MCF 10A (cell line): Measurements from ENCODE around the gene PDE6C. TPM values are rescaled to one million over a fixed set of nuclear protein-coding genes. Genes with fewer than 3 reads are reported as not detected.

Experiments
- BruUV-seq: library from RNA; stranded (reverse); fragments of 400-500 nt; replicated peaks from 2 replicates; lab custom pipeline; 2021; lab: Mats Ljungman, UMichigan
- CTCF ChIA-PET: fragments of 300-600 bp; sonication (Branson Sonifier 250); formaldehyde crosslinking; extraction: SDS; loops from one replicate; lab custom pipeline; 2021; ENCODE audit warnings: antibody characterized with exemption, inconsistent platforms; lab: Yijun Ruan, JAX
- POLR2A ChIA-PET: fragments of 300-600, 350-650 bp; sonication (Branson Sonifier 250); formaldehyde crosslinking; extraction: SDS; loops from one replicate; lab custom pipeline; 2020; ENCODE audit warnings: antibody characterized with exemption, inconsistent platforms; lab: Yijun Ruan, JAX
- DNase-seq: peaks from one replicate; pipeline ENCODE4 v3.0.0-alpha.2; 2018; ENCODE audit not compliant: unreplicated experiment
- H3K27ac Mint-ChIP-seq: one replicate; pipeline ENCODE4 v1.8.0; 2022; ENCODE audit warnings: mild to moderate bottlenecking, low read depth, mixed read lengths; ENCODE audit not compliant: unreplicated experiment
- H3K27me3 Mint-ChIP-seq: one replicate; pipeline ENCODE4 v1.8.0; 2022; ENCODE audit warnings: mixed read lengths; ENCODE audit not compliant: insufficient read depth, unreplicated experiment
- H3K36me3 Mint-ChIP-seq: one replicate; pipeline ENCODE4 v1.8.0; 2022; ENCODE audit warnings: mild to moderate bottlenecking, moderate library complexity, mixed read lengths; ENCODE audit not compliant: insufficient read depth, unreplicated experiment
- H3K4me1 Mint-ChIP-seq: one replicate; pipeline ENCODE4 v1.8.0; 2022; ENCODE audit warnings: mixed read lengths; ENCODE audit not compliant: insufficient read depth, unreplicated experiment
- H3K4me3 Mint-ChIP-seq: one replicate; pipeline ENCODE4 v1.8.0; 2022; ENCODE audit warnings: mild to moderate bottlenecking, moderate library complexity, mixed read lengths; ENCODE audit not compliant: unreplicated experiment
- H3K9me3 Mint-ChIP-seq: one replicate; pipeline ENCODE4 v1.8.0; 2022; ENCODE audit warnings: mixed read lengths; ENCODE audit not compliant: unreplicated experiment
- CTCF ChIP-seq: fragments of 200-600 bp; IDR thresholded peaks from one replicate; pipeline ENCODE4 v1.8.0; 2022; ENCODE audit warnings: antibody characterized with exemption, mild to moderate bottlenecking; ENCODE audit not compliant: unreplicated experiment
- intact Hi-C: fragments of 100-400 bp; cut with micrococcal nuclease; formaldehyde crosslinking; loops from 2 replicates; pipeline ENCODE4 v1.14.1; 2022
- total RNA-seq: library from RNA; stranded (reverse); gene quantifications from 2 replicates; pipeline ENCODE4 v1.2.3, GENCODE V29; 2022

PDE6C gene
- total RNA-seq, 1 experiment from 2014 or later, result not detected

- no peak for TF ChIP-seq CTCF
- Mint-ChIP-seq H3K27ac (peak overlapping the region; percentile 82), H3K9me3 (no peaks in the 10 kb centered on the region), H3K4me3 (no peak overlapping the region), H3K36me3 (no peaks in the 10 kb centered on the region), H3K27me3 (no peaks in the 10 kb centered on the region), H3K4me1 (peaks cover 23% of the 10 kb centered on the region)
- peak; percentile 27 for DNase-seq
- POLR2A ChIA-PET, result no interaction called here
- intact Hi-C loops, result no loop called here
- no TSS peak for BruUV-seq
- CTCF ChIA-PET, result interaction anchor here (0.6 kb wide), 1 partner anchor 123 kb away, joined by 4 read pairs; no protein-coding TSS in a partner anchor
These were observed 40.5 kb downstream of the PDE6C start for GRCh38 chr10:93652857-93653256.

GRCh38 chr10:93654201-93654600 is 41.9 kb downstream of the PDE6C start:
- Mint-ChIP-seq H3K36me3 (no peaks in the 10 kb centered on the region), H3K4me1 (peaks cover 28% of the 10 kb centered on the region), H3K4me3 (no peak overlapping the region), H3K9me3 (no peaks in the 10 kb centered on the region), H3K27me3 (no peaks in the 10 kb centered on the region), H3K27ac (no peak overlapping the region)
- intact Hi-C loops, result no loop called here
- ChIA-PET CTCF (interaction anchor here (0.5 to 1.3 kb wide), 5 partner anchors 8 to 218 kb away, joined by 3 to 6 read pairs (median 3); no protein-coding TSS in a partner anchor), POLR2A (no interaction called here)
- no TSS peak for BruUV-seq
- no peak for DNase-seq
- no peak for TF ChIP-seq CTCF

GRCh38 chr10:93656155-93656554 is 43.8 kb downstream of the PDE6C start:
- H3K36me3 Mint-ChIP-seq, result no peaks in the 10 kb centered on the region
- intact Hi-C loops, result no loop called here
- no peak overlapping the region for H3K4me3 Mint-ChIP-seq
- no peaks in the 10 kb centered on the region for H3K9me3 Mint-ChIP-seq
- no peaks in the 10 kb centered on the region for H3K27me3 Mint-ChIP-seq
- no TSS peak for BruUV-seq
- CTCF ChIA-PET, result interaction anchor here (0.6 to 1.1 kb wide), 2 partner anchors 101 to 244 kb away, joined by 3 read pairs; no protein-coding TSS in a partner anchor
- H3K4me1 Mint-ChIP-seq, result peaks cover 26% of the 10 kb centered on the region
- H3K27ac Mint-ChIP-seq, result no peak overlapping the region
- POLR2A ChIA-PET, result no interaction called here
- no peak for DNase-seq
- TF ChIP-seq CTCF, result no peak

GRCh38 chr10:93657757-93658156 is 45.4 kb downstream of the PDE6C start:
- H3K4me1 Mint-ChIP-seq, result peaks cover 10% of the 10 kb centered on the region
- no peaks in the 10 kb centered on the region for H3K36me3 Mint-ChIP-seq
- TF ChIP-seq CTCF, result no peak
- no peak overlapping the region for H3K27ac Mint-ChIP-seq
- no peak overlapping the region for H3K4me3 Mint-ChIP-seq
- POLR2A ChIA-PET, result no interaction called here
- intact Hi-C loops, result no loop called here
- no peaks in the 10 kb centered on the region for H3K27me3 Mint-ChIP-seq
- no peaks in the 10 kb centered on the region for H3K9me3 Mint-ChIP-seq
- no TSS peak for BruUV-seq
- CTCF ChIA-PET, result interaction anchor here (0.6 to 0.8 kb wide), 2 partner anchors 20 to 29 kb away, joined by 3 read pairs; no protein-coding TSS in a partner anchor
- DNase-seq, result no peak
